ENCODE measurements around the gene COL4A1.

DNA sequence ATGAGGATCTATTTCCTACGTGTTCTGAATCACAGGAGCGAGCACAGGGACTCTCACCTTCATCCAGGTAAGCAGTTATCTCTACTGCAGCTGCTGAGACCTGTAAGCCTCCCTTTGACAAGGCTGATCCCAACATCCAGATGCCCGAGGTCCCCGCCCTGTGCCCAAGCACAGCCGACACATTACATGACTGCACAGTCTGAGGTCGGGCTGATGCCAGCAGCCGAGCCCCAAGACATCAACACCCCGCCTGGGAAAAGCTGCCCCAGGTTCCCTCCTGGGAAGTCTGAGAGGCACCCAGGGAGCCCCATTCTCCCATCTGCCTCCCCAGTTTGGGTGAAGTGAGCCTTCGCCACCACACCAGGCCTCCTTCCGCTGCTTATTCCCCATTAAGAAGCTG lies 95.9 kb downstream of the COL4A1 start:
- TF ChIP-seq POLR2AphosphoS5 (IDR thresholded peaks at IDR 0.05) (no peak), POLR2A (IDR thresholded peaks at IDR 0.05) (no peak)
